CD14-positive monocyte (primary cell): ENCODE data around the gene UBE2U. TPM values are rescaled to one million over a fixed set of nuclear protein-coding genes. Genes with fewer than 3 reads are reported as not detected.

ENCODE experiments used
- DNase-seq, 3 donors: peaks; one replicate each; pipeline ENCODE4 v3.0.0-alpha.2; 2011 to 2022
- H2AFZ ChIP-seq: 2 replicates; pipeline ENCODE4 v1.6.0; 2012; ENCODE audit warnings: mild to moderate bottlenecking, low read depth, low read length, inconsistent platforms; ENCODE audit not compliant: insufficient read depth, poor library complexity, severe bottlenecking
- H3K27ac ChIP-seq, 2 donors: 1 replicate in 1 of 2; 2 replicates in 1 of 2; pipeline ENCODE4 v1.5.1; 2012 to 2013; ENCODE audit warnings: low read length in 2 of 2, control low read depth in 1 of 2, inconsistent platforms in 1 of 2, low read depth in 1 of 2, mild to moderate bottlenecking in 1 of 2
- H3K27me3 ChIP-seq, 2 donors: one replicate each; pipeline versions ENCODE4 v1.6.0 to v1.6.1; 2011 to 2013; ENCODE audit warnings: low read length in 2 of 2; ENCODE audit not compliant: control insufficient read depth in 2 of 2, insufficient read depth in 2 of 2
- H3K36me3 ChIP-seq, 2 donors: replicated peaks in 1 of 2; 1 replicate in 1 of 2; 2 replicates in 1 of 2; pipeline versions ENCODE4 v1.5.1 to v1.6.1; 2012 to 2013; ENCODE audit warnings: low read length in 2 of 2, control low read depth in 1 of 2, inconsistent platforms in 1 of 2, mild to moderate bottlenecking in 1 of 2; ENCODE audit not compliant: insufficient read depth in 2 of 2, control insufficient read depth in 1 of 2
- H3K4me1 ChIP-seq, 2 donors: 1 replicate in 1 of 2; 2 replicates in 1 of 2; pipeline versions ENCODE4 v1.5.1 to v1.6.1; 2012 to 2013; ENCODE audit warnings: low read length in 2 of 2, control low read depth in 1 of 2, inconsistent platforms in 1 of 2, mild to moderate bottlenecking in 1 of 2, moderate library complexity in 1 of 2; ENCODE audit not compliant: insufficient read depth in 2 of 2, control insufficient read depth in 1 of 2
- H3K4me2 ChIP-seq: replicated peaks from 2 replicates; pipeline ENCODE3; 2012; ENCODE audit warnings: low read length, moderate library complexity, mild to moderate bottlenecking; ENCODE audit not compliant: poor library complexity, severe bottlenecking; ENCODE audit errors: extremely low read depth
- H3K4me3 ChIP-seq, 3 experiments: fragments of 200-600 bp in 1 of 3; sonication (generic) in 1 of 3; replicated peaks in 1 of 3; 1 replicate in 2 of 3; 2 replicates in 1 of 3; pipeline ENCODE4 v1.5.1; 2011 to 2013; ENCODE audit warnings: low read length in 3 of 3, mild to moderate bottlenecking in 3 of 3, control low read depth in 2 of 3, low read depth in 2 of 3, inconsistent platforms in 1 of 3, moderate library complexity in 1 of 3
- H3K79me2 ChIP-seq: 2 replicates; pipeline ENCODE4 v1.6.0; 2012; ENCODE audit warnings: mild to moderate bottlenecking, control low read depth, inconsistent platforms, low read length, moderate library complexity; ENCODE audit not compliant: insufficient read depth
- H3K9ac ChIP-seq: 2 replicates; pipeline ENCODE4 v1.6.0; 2017; ENCODE audit warnings: low read length, mild to moderate bottlenecking; ENCODE audit not compliant: insufficient read depth, poor library complexity, severe bottlenecking
- H3K9me3 ChIP-seq, 2 donors: replicated peaks in 1 of 2; 1 replicate in 1 of 2; 2 replicates in 1 of 2; pipeline versions ENCODE4 v1.5.1 to v1.6.1; 2012 to 2013; ENCODE audit warnings: low read length in 2 of 2, control low read depth in 1 of 2; ENCODE audit not compliant: control insufficient read depth in 1 of 2, insufficient read depth in 1 of 2
- H4K20me1 ChIP-seq: 2 replicates; pipeline ENCODE4 v1.6.0; 2012; ENCODE audit warnings: mild to moderate bottlenecking, low read length, control low read depth, moderate library complexity; ENCODE audit not compliant: insufficient read depth
- H3K27ac Mint-ChIP-seq, 7 donors: one replicate each; pipeline ENCODE4 v1.8.0; 2020; ENCODE audit warnings: mild to moderate bottlenecking in 7 of 7, mixed read lengths in 7 of 7, moderate library complexity in 6 of 7, inconsistent platforms in 2 of 7
- H3K27me3 Mint-ChIP-seq, 3 donors: one replicate each; pipeline ENCODE4 v1.8.0; 2021 to 2022; ENCODE audit warnings: low read depth in 3 of 3, mild to moderate bottlenecking in 3 of 3, mixed read lengths in 3 of 3, moderate library complexity in 3 of 3, inconsistent platforms in 1 of 3
- H3K36me3 Mint-ChIP-seq, 2 donors: one replicate each; pipeline ENCODE4 v1.8.0; 2020; ENCODE audit warnings: mixed read lengths in 2 of 2, inconsistent platforms in 1 of 2, mild to moderate bottlenecking in 1 of 2
- H3K4me1 Mint-ChIP-seq: one replicate; pipeline ENCODE4 v1.8.0; 2020; ENCODE audit warnings: mild to moderate bottlenecking, mixed read lengths
- H3K4me3 Mint-ChIP-seq, 2 donors: one replicate each; pipeline ENCODE4 v1.8.0; 2020; ENCODE audit warnings: mild to moderate bottlenecking in 2 of 2, mixed read lengths in 2 of 2, moderate library complexity in 1 of 2
- H3K9me3 Mint-ChIP-seq, 7 donors: one replicate each; pipeline ENCODE4 v1.8.0; 2020 to 2022; ENCODE audit warnings: mixed read lengths in 7 of 7, mild to moderate bottlenecking in 6 of 7, moderate library complexity in 6 of 7, inconsistent platforms in 2 of 7
- WGBS: methylation state at CpG from one replicate; pipeline ENCODE4 v1.1.5; 2013; ENCODE audit warnings: missing lambda C conversion rate; ENCODE audit not compliant: insufficient coverage; 5-methylcytosine and 5-hydroxymethylcytosine counted together
- intact Hi-C, 2 donors: fragments of 100-400 bp; cut with micrococcal nuclease; formaldehyde crosslinking; loops; one replicate each; pipeline versions ENCODE4 v1.15.0 to v1.15.1; 2023
- polyA plus RNA-seq, 3 donors: library from polyadenylated mRNA; depleted of rRNA in 1 of 3; unstranded in 2 of 3; stranded (reverse) in 1 of 3; fragments of 300-500 nt in 2 of 3; fragments of >200 nt in 1 of 3; fragmentation: Illumina TruSeq in 2 of 3; gene quantifications; 1 replicate in 2 of 3; 2 replicates in 1 of 3; pipeline ENCODE4 v1.2.3, GENCODE V29; 2012 to 2021
- TF ChIP-seq, protein P1 (sequence below): fragments of 200-600 bp; IDR thresholded peaks from one replicate; pipeline ENCODE4 v1.8.0; 2022; ENCODE audit warnings: antibody characterized with exemption, mild to moderate bottlenecking

UBE2U gene
- polyA plus RNA-seq, 3 donors: not detected

- H3K9me3 Mint-ChIP-seq: peaks cover 0 to 5% (median 0%) of the 10 kb centered on the region in 7 donors
- no peak for DNase-seq
- no peaks in the 10 kb centered on the region for H3K9me3 ChIP-seq
- H4K20me1 ChIP-seq: no peaks in the 10 kb centered on the region
- H2AFZ ChIP-seq: no peak overlapping the region
- peaks cover 0 to 5% (median 1%) of the 10 kb centered on the region in 3 donors for H3K27me3 Mint-ChIP-seq
- H3K4me2 ChIP-seq: no peak overlapping the region
- H3K4me3 ChIP-seq: no peak overlapping the region
- H3K27ac ChIP-seq: no peak overlapping the region
- no peaks in the 10 kb centered on the region for H3K27me3 ChIP-seq
- H3K4me1 Mint-ChIP-seq: no peaks in the 10 kb centered on the region
- H3K4me3 Mint-ChIP-seq: no peak overlapping the region
- no peak overlapping the region for H3K9ac ChIP-seq
- TF ChIP-seq, protein P1, sequence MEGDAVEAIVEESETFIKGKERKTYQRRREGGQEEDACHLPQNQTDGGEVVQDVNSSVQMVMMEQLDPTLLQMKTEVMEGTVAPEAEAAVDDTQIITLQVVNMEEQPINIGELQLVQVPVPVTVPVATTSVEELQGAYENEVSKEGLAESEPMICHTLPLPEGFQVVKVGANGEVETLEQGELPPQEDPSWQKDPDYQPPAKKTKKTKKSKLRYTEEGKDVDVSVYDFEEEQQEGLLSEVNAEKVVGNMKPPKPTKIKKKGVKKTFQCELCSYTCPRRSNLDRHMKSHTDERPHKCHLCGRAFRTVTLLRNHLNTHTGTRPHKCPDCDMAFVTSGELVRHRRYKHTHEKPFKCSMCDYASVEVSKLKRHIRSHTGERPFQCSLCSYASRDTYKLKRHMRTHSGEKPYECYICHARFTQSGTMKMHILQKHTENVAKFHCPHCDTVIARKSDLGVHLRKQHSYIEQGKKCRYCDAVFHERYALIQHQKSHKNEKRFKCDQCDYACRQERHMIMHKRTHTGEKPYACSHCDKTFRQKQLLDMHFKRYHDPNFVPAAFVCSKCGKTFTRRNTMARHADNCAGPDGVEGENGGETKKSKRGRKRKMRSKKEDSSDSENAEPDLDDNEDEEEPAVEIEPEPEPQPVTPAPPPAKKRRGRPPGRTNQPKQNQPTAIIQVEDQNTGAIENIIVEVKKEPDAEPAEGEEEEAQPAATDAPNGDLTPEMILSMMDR: no peak
- H3K27ac Mint-ChIP-seq: no peak overlapping the region
- H3K4me1 ChIP-seq: no peaks in the 10 kb centered on the region
- H3K79me2 ChIP-seq: no peaks in the 10 kb centered on the region
- intact Hi-C loops: no loop called here
- H3K36me3 Mint-ChIP-seq: no peaks in the 10 kb centered on the region
- no peaks in the 10 kb centered on the region for H3K36me3 ChIP-seq
- no CpG with 5 or more reads among the region's 1 CpG for WGBS
Measured at GRCh38 chr1:64163970-64164369, 39.5 kb upstream of the UBE2U start.

GRCh38 chr1:64166629-64167028 is 36.8 kb upstream of the UBE2U start:
- Histone ChIP-seq H3K36me3 (no peaks in the 10 kb centered on the region), H3K9me3 (no peaks in the 10 kb centered on the region), H4K20me1 (no peaks in the 10 kb centered on the region), H3K27me3 (no peaks in the 10 kb centered on the region), H3K4me1 (peaks cover 7% of the 10 kb centered on the region in 2 donors), H3K9ac (no peak overlapping the region), H3K79me2 (no peaks in the 10 kb centered on the region), H3K4me2 (no peak overlapping the region), H2AFZ (no peak overlapping the region), H3K4me3 (no peak overlapping the region), H3K27ac (no peak overlapping the region)
- TF ChIP-seq, protein P1: no peak
- H3K4me3 Mint-ChIP-seq: no peak overlapping the region
- intact Hi-C loops: no loop called here
- peaks cover 0 to 3% (median 2%) of the 10 kb centered on the region in 3 donors for H3K27me3 Mint-ChIP-seq
- no peaks in the 10 kb centered on the region for H3K36me3 Mint-ChIP-seq
- H3K9me3 Mint-ChIP-seq: peaks cover 0 to 5% (median 0%) of the 10 kb centered on the region in 7 donors
- H3K4me1 Mint-ChIP-seq: peaks cover 11% of the 10 kb centered on the region
- H3K27ac Mint-ChIP-seq: no peak overlapping the region
- no CpG with 5 or more reads among the region's 3 CpGs for WGBS
- DNase-seq: no peak
